DOHH2 (cell line): ENCODE results near the gene COL11A2.
A peak's percentile ranks its signal among the peaks of the same experiment; 100 is the strongest.

ENCODE experiments used
- H3F3A ChIP-seq: fragments of 200-600 bp; sonication (generic), shearing (Covaris generic); 2 replicates; pipeline ENCODE4 v1.6.0; 2016; ENCODE audit warnings: antibody characterized with exemption, mild to moderate bottlenecking; ENCODE audit not compliant: control insufficient read depth, insufficient read depth
- H3K27ac ChIP-seq: fragments of 200-600 bp; sonication (generic); 2 replicates; pipeline ENCODE4 v1.5.1; 2014; ENCODE audit warnings: low read depth, mild to moderate bottlenecking, low read length, moderate library complexity
- H3K27me3 ChIP-seq: fragments of 200-600 bp; sonication (generic); 2 replicates; pipeline ENCODE4 v1.6.1; 2014; ENCODE audit warnings: mild to moderate bottlenecking, low read length, mixed read lengths; ENCODE audit not compliant: control insufficient read depth
- H3K36me3 ChIP-seq: fragments of 200-600 bp; sonication (generic); 2 replicates; pipeline ENCODE4 v1.6.1; 2014; ENCODE audit warnings: mild to moderate bottlenecking, low read length, moderate library complexity, mixed read lengths; ENCODE audit not compliant: control insufficient read depth
- H3K4me1 ChIP-seq: fragments of 200-600 bp; sonication (generic); 2 replicates; pipeline ENCODE4 v1.6.1; 2014; ENCODE audit warnings: mild to moderate bottlenecking, low read length, mixed read lengths; ENCODE audit not compliant: control insufficient read depth
- H3K4me2 ChIP-seq: fragments of 200-600 bp; sonication (generic); 2 replicates; pipeline ENCODE4 v1.6.0; 2014; ENCODE audit warnings: mild to moderate bottlenecking, low read length, moderate library complexity
- H3K4me3 ChIP-seq: fragments of 200-600 bp; sonication (generic); 2 replicates; pipeline ENCODE4 v1.5.1; 2014; ENCODE audit warnings: mild to moderate bottlenecking, low read length, mixed read lengths
- H3K79me2 ChIP-seq: fragments of 200-600 bp; sonication (generic); 2 replicates; pipeline ENCODE4 v1.6.1; 2014; ENCODE audit warnings: mild to moderate bottlenecking, low read length, mixed read lengths; ENCODE audit not compliant: control insufficient read depth
- H3K9me2 ChIP-seq: fragments of 200-600 bp; sonication (generic); replicated peaks from 2 replicates; pipeline ENCODE4 v1.6.1; 2014; ENCODE audit warnings: mild to moderate bottlenecking, low read length, mixed read lengths; ENCODE audit not compliant: control insufficient read depth
- H3K9me3 ChIP-seq: fragments of 200-600 bp; sonication (generic); 2 replicates; pipeline ENCODE4 v1.6.1; 2014; ENCODE audit warnings: antibody characterized with exemption, low read length, mixed read lengths; ENCODE audit not compliant: control insufficient read depth, insufficient read depth
- H4K20me1 ChIP-seq: fragments of 200-600 bp; sonication (generic); 2 replicates; pipeline ENCODE4 v1.6.0; 2014; ENCODE audit warnings: low read depth, mild to moderate bottlenecking, antibody characterized with exemption, low read length, moderate library complexity; ENCODE audit not compliant: control insufficient read depth, insufficient read depth
- EZH2phosphoT487 ChIP-seq: fragments of 200-600 bp; sonication (generic); IDR thresholded peaks from 2 replicates; pipeline ENCODE4 v1.6.1; 2017; ENCODE audit warnings: borderline replicate concordance, mild to moderate bottlenecking, antibody characterized with exemption, low read length, moderate library complexity, mixed read lengths
- TF ChIP-seq, protein P1 (sequence below): fragments of 200-600 bp; sonication (generic); IDR thresholded peaks from one replicate; pipeline ENCODE4 v1.5.1; 2014; ENCODE audit warnings: antibody characterized with exemption, mild to moderate bottlenecking, low read depth, low read length; ENCODE audit not compliant: poor library complexity, severe bottlenecking

The COL11A2 gene

DNA sequence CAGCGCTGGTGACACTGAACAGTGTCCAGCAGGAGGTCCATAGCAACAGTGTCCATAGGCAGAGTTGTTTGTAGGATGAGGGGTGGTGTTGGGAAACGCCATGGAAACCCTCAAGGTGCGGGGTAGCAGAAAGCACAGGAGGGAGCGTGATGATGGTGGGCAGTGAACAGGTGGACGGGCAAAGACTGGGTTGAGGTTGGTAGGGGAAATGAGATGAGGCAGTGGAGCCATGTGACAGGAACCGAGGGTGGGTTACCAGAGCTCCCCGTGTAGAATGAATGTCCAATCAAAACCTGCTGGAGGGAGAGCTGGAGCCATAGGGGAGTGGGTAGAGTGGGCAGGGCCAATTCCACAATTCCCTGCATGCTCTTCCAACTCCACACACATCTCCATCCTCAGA is 78.5 kb downstream of the COL11A2 start:
- TF ChIP-seq, protein P1, sequence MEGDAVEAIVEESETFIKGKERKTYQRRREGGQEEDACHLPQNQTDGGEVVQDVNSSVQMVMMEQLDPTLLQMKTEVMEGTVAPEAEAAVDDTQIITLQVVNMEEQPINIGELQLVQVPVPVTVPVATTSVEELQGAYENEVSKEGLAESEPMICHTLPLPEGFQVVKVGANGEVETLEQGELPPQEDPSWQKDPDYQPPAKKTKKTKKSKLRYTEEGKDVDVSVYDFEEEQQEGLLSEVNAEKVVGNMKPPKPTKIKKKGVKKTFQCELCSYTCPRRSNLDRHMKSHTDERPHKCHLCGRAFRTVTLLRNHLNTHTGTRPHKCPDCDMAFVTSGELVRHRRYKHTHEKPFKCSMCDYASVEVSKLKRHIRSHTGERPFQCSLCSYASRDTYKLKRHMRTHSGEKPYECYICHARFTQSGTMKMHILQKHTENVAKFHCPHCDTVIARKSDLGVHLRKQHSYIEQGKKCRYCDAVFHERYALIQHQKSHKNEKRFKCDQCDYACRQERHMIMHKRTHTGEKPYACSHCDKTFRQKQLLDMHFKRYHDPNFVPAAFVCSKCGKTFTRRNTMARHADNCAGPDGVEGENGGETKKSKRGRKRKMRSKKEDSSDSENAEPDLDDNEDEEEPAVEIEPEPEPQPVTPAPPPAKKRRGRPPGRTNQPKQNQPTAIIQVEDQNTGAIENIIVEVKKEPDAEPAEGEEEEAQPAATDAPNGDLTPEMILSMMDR, result no peak
- TF ChIP-seq EZH2phosphoT487, result no peak
- H3F3A ChIP-seq, result peaks cover 5% of the 10 kb centered on the region; the same call in 1 of the 2 replicates
- peak overlapping the region; percentile 13 for H3K4me3 ChIP-seq
- H3K36me3 ChIP-seq, result no peaks in the 10 kb centered on the region
- H3K27me3 ChIP-seq, result peaks cover 12% of the 10 kb centered on the region
- peak overlapping the region; percentile 53 for H3K4me2 ChIP-seq
- H4K20me1 ChIP-seq, result no peaks in the 10 kb centered on the region
- H3K79me2 ChIP-seq, result no peaks in the 10 kb centered on the region
- peaks cover 35% of the 10 kb centered on the region for H3K4me1 ChIP-seq
- H3K27ac ChIP-seq, result no peak overlapping the region
- H3K9me2 ChIP-seq, result no peaks in the 10 kb centered on the region
- no peaks in the 10 kb centered on the region for H3K9me3 ChIP-seq
